HEK293 (cell line): ENCODE results near the gene ARID3A.

Experiments used
- CTCF ChIA-PET: fragments of 350-600 bp; formaldehyde crosslinking; extraction: SDS; loops from one replicate; lab custom pipeline; 2021; ENCODE audit warnings: antibody characterized with exemption; lab: Yijun Ruan, JAX
- POLR2A ChIA-PET: fragments of 300-600 bp; formaldehyde crosslinking; extraction: SDS; loops from one replicate; lab custom pipeline; 2020; ENCODE audit warnings: antibody characterized with exemption, inconsistent platforms; lab: Yijun Ruan, JAX
- H3K27ac ChIP-seq: fragments of 200-500 bp; sonication (Bioruptor generic); 2 replicates; pipeline ENCODE4 v1.5.1; 2014; ENCODE audit warnings: low read depth, low read length, control low read depth, inconsistent platforms; ENCODE audit errors: extremely low read depth
- H3K36me3 ChIP-seq, 2 experiments: fragments of 200-500 bp in 1 of 2; sonication (Bioruptor generic) in 1 of 2; 1 replicate in 1 of 2; 2 replicates in 1 of 2; pipeline ENCODE4 v1.5.1; 2014 to 2017; ENCODE audit warnings: inconsistent platforms in 2 of 2, low read length in 2 of 2; ENCODE audit not compliant: control insufficient read depth in 2 of 2, insufficient read depth in 1 of 2
- H3K4me1 ChIP-seq: fragments of 200-500 bp; sonication (Bioruptor generic); 2 replicates; pipeline ENCODE4 v1.5.1; 2014; ENCODE audit warnings: mild to moderate bottlenecking, low read length, inconsistent platforms; ENCODE audit not compliant: control insufficient read depth, insufficient read depth
- H3K4me3 ChIP-seq: 2 replicates; pipeline ENCODE4 v1.5.1; 2011; ENCODE audit warnings: low read depth, mild to moderate bottlenecking, control low read depth, low read length, moderate library complexity
- H3K9me3 ChIP-seq: fragments of 200-500 bp; sonication (Bioruptor generic); 2 replicates; pipeline ENCODE4 v1.5.1; 2014; ENCODE audit warnings: low read depth, low read length, inconsistent platforms; ENCODE audit not compliant: control insufficient read depth, insufficient read depth
- PRDM1 ChIP-seq: fragments of 450-650 bp; formaldehyde crosslinking; IDR thresholded peaks from 2 replicates; pipeline ENCODE4; 2016; ENCODE audit warnings: missing biosample characterization, missing genetic modification characterization
- RBAK ChIP-seq: fragments of 450-650 bp; formaldehyde crosslinking; IDR thresholded peaks from 2 replicates; pipeline ENCODE4 v1.5.1; 2016; ENCODE audit warnings: missing biosample characterization, missing genetic modification characterization
- SCRT2 ChIP-seq: fragments of 450-650 bp; formaldehyde crosslinking; IDR thresholded peaks from 2 replicates; pipeline ENCODE4 v1.5.1; 2016; ENCODE audit warnings: missing biosample characterization, missing genetic modification characterization
- SP2 ChIP-seq: fragments of 450-650 bp; formaldehyde crosslinking; IDR thresholded peaks from 2 replicates; pipeline ENCODE4 v1.5.1; 2016; ENCODE audit warnings: missing biosample characterization, missing genetic modification characterization
- ZBTB17 ChIP-seq: fragments of 450-650 bp; formaldehyde crosslinking; IDR thresholded peaks from 2 replicates; pipeline ENCODE4 v1.5.1; 2016; ENCODE audit warnings: missing biosample characterization, missing genetic modification characterization
- ZNF16 ChIP-seq: fragments of 450-650 bp; formaldehyde crosslinking; IDR thresholded peaks from 2 replicates; pipeline ENCODE4 v1.5.1; 2016; ENCODE audit warnings: low read depth, missing biosample characterization, missing genetic modification characterization
- ZNF555 ChIP-seq: fragments of 450-650 bp; formaldehyde crosslinking; conservative IDR thresholded peaks from 2 replicates; pipeline ENCODE4 v1.5.1; 2017; ENCODE audit warnings: missing biosample characterization, mild to moderate bottlenecking, missing genetic modification characterization, inconsistent platforms
- ZNF747 ChIP-seq: fragments of 450-650 bp; formaldehyde crosslinking; IDR thresholded peaks from 2 replicates; pipeline ENCODE4 v1.5.1; 2016; ENCODE audit warnings: missing biosample characterization, missing genetic modification characterization
- ZNF768 ChIP-seq: fragments of 450-650 bp; formaldehyde crosslinking; IDR thresholded peaks from 2 replicates; pipeline ENCODE4 v1.5.1; 2018; ENCODE audit warnings: missing biosample characterization, mild to moderate bottlenecking, missing genetic modification characterization
- ZNF776 ChIP-seq: fragments of 450-650 bp; formaldehyde crosslinking; IDR thresholded peaks from 2 replicates; pipeline ENCODE4 v1.5.0; 2017; ENCODE audit warnings: missing biosample characterization, missing genetic modification characterization, borderline replicate concordance
- ZNF777 ChIP-seq: fragments of 450-650 bp; formaldehyde crosslinking; IDR thresholded peaks from 2 replicates; pipeline ENCODE4 v1.5.1; 2017; ENCODE audit warnings: missing biosample characterization, missing genetic modification characterization, borderline replicate concordance
- ZNF837 ChIP-seq: fragments of 450-650 bp; formaldehyde crosslinking; IDR thresholded peaks from 2 replicates; pipeline ENCODE4 v1.5.1; 2016; ENCODE audit warnings: missing biosample characterization, missing genetic modification characterization
- TF ChIP-seq, protein P1 (sequence below): fragments of 450-650 bp; formaldehyde crosslinking; IDR thresholded peaks from 2 replicates; pipeline ENCODE4 v1.5.1; 2017; ENCODE audit warnings: missing biosample characterization, mild to moderate bottlenecking, missing genetic modification characterization, moderate library complexity
- TF ChIP-seq, protein P2 (sequence below): fragments of 450-650 bp; formaldehyde crosslinking; IDR thresholded peaks from 2 replicates; pipeline ENCODE4 v1.5.1; 2017; ENCODE audit warnings: missing biosample characterization, missing genetic modification characterization
- TF ChIP-seq, protein P3 (sequence below): fragments of 450-650 bp; formaldehyde crosslinking; IDR thresholded peaks from 2 replicates; pipeline ENCODE4 v1.5.1; 2016; ENCODE audit warnings: missing biosample characterization, missing genetic modification characterization, borderline replicate concordance
- TF ChIP-seq, protein P4 (sequence below): sonication (generic); formaldehyde crosslinking; IDR thresholded peaks from 2 replicates; pipeline ENCODE4 v1.8.1; 2022; ENCODE audit warnings: mild to moderate bottlenecking, moderate library complexity, missing genetic modification reagents

The ARID3A gene

DNA sequence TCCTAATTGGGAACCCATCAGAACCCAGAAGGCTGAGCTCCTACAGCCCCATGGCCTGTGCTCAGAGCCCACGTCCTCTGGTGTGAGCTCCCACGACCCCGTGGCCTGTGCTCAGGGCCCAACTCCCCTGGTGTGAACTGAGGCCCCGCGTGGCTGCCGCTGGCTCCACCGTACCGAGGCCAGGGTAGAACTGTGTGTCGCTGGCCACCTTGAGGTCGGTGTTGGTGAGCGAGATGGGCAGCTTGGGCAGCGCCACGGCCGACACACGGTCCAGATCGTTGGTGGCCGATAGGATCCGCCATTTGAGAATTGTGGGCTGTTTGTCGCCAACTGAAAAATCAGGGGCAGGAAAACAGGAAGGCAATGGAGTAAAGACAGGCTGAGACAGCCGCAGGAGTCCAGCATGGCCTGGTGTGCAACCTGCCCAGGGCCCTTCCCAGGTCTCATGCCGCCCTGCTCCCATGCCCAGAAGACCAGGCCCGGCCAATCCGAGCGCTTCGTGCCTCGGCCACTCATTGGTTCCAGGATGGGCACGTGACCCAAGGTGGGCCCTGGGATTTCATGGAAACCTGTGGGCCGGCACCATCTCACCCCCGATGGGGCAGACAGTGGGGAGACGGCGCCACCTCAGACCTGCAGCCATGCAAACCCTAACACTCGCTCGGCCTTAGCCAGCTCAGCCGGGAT, 44.3 kb upstream of the ARID3A start:
- Histone ChIP-seq H3K4me1 (no peaks in the 10 kb centered on the region), H3K36me3 (peaks cover 0 to 67% of the 10 kb centered on the region in 2 experiments; a peak in 2 of 3 replicates), H3K4me3 (no peak overlapping the region), H3K9me3 (no peaks in the 10 kb centered on the region), H3K27ac (no peak overlapping the region)
- ChIA-PET CTCF (interaction anchor here (0.6 to 1.1 kb wide), 3 partner anchors 41 to 216 kb away, joined by 3 to 4 read pairs (median 3); no protein-coding TSS in a partner anchor), POLR2A (interaction anchor here (1.6 kb wide), 1 partner anchor 14 kb away, joined by 4 read pairs; no protein-coding TSS in a partner anchor)
- TF ChIP-seq, protein P1, sequence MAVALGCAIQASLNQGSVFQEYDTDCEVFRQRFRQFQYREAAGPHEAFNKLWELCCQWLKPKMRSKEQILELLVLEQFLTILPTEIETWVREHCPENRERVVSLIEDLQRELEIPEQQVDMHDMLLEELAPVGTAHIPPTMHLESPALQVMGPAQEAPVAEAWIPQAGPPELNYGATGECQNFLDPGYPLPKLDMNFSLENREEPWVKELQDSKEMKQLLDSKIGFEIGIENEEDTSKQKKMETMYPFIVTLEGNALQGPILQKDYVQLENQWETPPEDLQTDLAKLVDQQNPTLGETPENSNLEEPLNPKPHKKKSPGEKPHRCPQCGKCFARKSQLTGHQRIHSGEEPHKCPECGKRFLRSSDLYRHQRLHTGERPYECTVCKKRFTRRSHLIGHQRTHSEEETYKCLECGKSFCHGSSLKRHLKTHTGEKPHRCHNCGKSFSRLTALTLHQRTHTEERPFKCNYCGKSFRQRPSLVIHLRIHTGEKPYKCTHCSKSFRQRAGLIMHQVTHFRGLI (tag by site-specific recombination), result no peak
- TF ChIP-seq ZNF777 (tag by site-specific recombination) (no peak), ZNF16 (tag by site-specific recombination) (no peak), SCRT2 (tag by site-specific recombination) (no peak), ZNF747 (no peak), PRDM1 (tag by site-specific recombination) (no peak), ZNF837 (tag by site-specific recombination) (no peak)

DNA sequence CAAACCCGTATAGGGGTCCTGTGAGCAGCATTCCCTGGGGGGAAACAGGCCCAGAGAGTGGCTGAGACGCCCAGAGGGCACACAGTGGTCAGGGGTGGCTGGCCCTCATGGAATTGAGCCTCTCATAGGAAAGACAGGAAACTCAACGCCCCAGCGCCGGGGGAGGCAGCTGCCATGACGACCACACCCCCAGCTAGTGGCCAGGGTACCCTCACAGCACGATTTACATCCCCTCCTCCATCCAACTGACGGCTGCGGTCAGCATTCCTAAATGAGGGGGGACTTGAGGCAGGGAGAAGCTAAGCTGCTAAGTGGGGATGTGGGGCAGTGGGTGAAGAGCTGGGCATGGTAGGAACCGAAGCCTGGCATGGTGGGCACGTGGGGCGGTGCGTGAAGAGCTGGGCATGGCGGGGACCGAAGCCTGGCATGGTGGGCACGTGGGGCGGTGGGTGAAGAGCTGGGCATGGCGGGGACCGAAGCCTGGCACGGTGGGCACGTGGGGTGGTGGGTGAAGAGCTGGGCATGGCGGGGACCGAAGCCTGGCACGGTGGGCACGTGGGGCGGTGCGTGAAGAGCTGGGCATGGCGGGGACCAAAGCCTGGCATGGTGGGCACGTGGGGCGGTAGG, 42.9 kb upstream of the ARID3A start:
- TF ChIP-seq, protein P2, sequence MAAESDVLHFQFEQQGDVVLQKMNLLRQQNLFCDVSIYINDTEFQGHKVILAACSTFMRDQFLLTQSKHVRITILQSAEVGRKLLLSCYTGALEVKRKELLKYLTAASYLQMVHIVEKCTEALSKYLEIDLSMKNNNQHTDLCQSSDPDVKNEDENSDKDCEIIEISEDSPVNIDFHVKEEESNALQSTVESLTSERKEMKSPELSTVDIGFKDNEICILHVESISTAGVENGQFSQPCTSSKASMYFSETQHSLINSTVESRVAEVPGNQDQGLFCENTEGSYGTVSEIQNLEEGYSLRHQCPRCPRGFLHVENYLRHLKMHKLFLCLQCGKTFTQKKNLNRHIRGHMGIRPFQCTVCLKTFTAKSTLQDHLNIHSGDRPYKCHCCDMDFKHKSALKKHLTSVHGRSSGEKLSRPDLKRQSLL (tag by site-specific recombination), result no peak
- TF ChIP-seq SP2 (tag by site-specific recombination) (no peak), ZNF837 (tag by site-specific recombination) (no peak), ZNF776 (tag by site-specific recombination) (no peak), RBAK (tag by site-specific recombination) (no peak), ZNF768 (tag by site-specific recombination) (no peak), ZBTB17 (tag by site-specific recombination) (no peak), ZNF555 (no peak)
- TF ChIP-seq, protein P3, sequence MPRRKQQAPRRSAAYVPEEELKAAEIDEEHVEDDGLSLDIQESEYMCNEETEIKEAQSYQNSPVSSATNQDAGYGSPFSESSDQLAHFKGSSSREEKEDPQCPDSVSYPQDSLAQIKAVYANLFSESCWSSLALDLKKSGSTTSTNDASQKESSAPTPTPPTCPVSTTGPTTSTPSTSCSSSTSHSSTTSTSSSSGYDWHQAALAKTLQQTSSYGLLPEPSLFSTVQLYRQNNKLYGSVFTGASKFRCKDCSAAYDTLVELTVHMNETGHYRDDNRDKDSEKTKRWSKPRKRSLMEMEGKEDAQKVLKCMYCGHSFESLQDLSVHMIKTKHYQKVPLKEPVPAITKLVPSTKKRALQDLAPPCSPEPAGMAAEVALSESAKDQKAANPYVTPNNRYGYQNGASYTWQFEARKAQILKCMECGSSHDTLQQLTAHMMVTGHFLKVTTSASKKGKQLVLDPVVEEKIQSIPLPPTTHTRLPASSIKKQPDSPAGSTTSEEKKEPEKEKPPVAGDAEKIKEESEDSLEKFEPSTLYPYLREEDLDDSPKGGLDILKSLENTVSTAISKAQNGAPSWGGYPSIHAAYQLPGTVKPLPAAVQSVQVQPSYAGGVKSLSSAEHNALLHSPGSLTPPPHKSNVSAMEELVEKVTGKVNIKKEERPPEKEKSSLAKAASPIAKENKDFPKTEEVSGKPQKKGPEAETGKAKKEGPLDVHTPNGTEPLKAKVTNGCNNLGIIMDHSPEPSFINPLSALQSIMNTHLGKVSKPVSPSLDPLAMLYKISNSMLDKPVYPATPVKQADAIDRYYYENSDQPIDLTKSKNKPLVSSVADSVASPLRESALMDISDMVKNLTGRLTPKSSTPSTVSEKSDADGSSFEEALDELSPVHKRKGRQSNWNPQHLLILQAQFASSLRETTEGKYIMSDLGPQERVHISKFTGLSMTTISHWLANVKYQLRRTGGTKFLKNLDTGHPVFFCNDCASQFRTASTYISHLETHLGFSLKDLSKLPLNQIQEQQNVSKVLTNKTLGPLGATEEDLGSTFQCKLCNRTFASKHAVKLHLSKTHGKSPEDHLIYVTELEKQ (tag by site-specific recombination), result no peak
- TF ChIP-seq, protein P4, sequence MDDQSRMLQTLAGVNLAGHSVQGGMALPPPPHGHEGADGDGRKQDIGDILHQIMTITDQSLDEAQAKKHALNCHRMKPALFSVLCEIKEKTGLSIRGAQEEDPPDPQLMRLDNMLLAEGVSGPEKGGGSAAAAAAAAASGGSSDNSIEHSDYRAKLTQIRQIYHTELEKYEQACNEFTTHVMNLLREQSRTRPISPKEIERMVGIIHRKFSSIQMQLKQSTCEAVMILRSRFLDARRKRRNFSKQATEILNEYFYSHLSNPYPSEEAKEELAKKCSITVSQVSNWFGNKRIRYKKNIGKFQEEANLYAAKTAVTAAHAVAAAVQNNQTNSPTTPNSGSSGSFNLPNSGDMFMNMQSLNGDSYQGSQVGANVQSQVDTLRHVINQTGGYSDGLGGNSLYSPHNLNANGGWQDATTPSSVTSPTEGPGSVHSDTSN (CRISPR knock-in tag), result no peak
- TF ChIP-seq, all 188 proteins: peak for 0
- no peaks in the 10 kb centered on the region for H3K4me1 ChIP-seq
- CTCF ChIA-PET, result interaction anchor here (0.5 to 0.9 kb wide), 4 partner anchors 19 to 139 kb away, joined by 3 to 4 read pairs (median 4); partner anchors contain the start of gene ELANE
- no peak overlapping the region for H3K4me3 ChIP-seq
- H3K27ac ChIP-seq, result no peak overlapping the region
- POLR2A ChIA-PET, result interaction anchor here (1.6 kb wide), 1 partner anchor 12 kb away, joined by 4 read pairs; no protein-coding TSS in a partner anchor
- H3K36me3 ChIP-seq, result peaks cover 4 to 69% of the 10 kb centered on the region in 2 experiments; a peak in 2 of 3 replicates
- no peaks in the 10 kb centered on the region for H3K9me3 ChIP-seq
